Dendritic cell treated with granulocyte-macrophage colony-stimulating factor and Interleukin-4, amounts not matched to agents 40 ng/mL and 50 ng/mL, for 4 days (primary cell): ENCODE results near the gene GNB1L.

Experiments
- H3K27ac Mint-ChIP-seq: one replicate; pipeline ENCODE4 v1.8.0; 2022; ENCODE audit warnings: mild to moderate bottlenecking, mixed read lengths
- H3K27me3 Mint-ChIP-seq: one replicate; pipeline ENCODE4 v1.8.0; 2022; ENCODE audit warnings: mild to moderate bottlenecking, mixed read lengths
- H3K36me3 Mint-ChIP-seq: one replicate; pipeline ENCODE4 v1.8.0; 2022; ENCODE audit warnings: low read depth, mixed read lengths
- H3K4me1 Mint-ChIP-seq: one replicate; pipeline ENCODE4 v1.8.0; 2022; ENCODE audit warnings: low read depth, mixed read lengths
- H3K4me3 Mint-ChIP-seq: one replicate; pipeline ENCODE4 v1.8.0; 2022; ENCODE audit warnings: mild to moderate bottlenecking, moderate library complexity, mixed read lengths
- H3K9me3 Mint-ChIP-seq: one replicate; pipeline ENCODE4 v1.8.0; 2022; ENCODE audit warnings: mixed read lengths
- intact Hi-C: fragments of 100-400 bp; cut with micrococcal nuclease; formaldehyde crosslinking; loops from one replicate; pipeline ENCODE4 v1.15.0; 2022

GNB1L gene

GRCh38 chr22:19818324-19819207, 36.1 kb downstream of the GNB1L start:
- Mint-ChIP-seq H3K9me3 (no peaks in the 10 kb centered on the region), H3K4me3 (no peak overlapping the region), H3K27me3 (no peaks in the 10 kb centered on the region), H3K4me1 (peaks cover 2% of the 10 kb centered on the region), H3K36me3 (no peaks in the 10 kb centered on the region), H3K27ac (no peak overlapping the region)
- intact Hi-C loops, result no loop called here

GRCh38 chr22:19816372-19817119, 38.1 kb downstream of the GNB1L start:
- intact Hi-C loops, result no loop called here
- H3K27me3 Mint-ChIP-seq, result no peaks in the 10 kb centered on the region
- no peak overlapping the region for H3K4me3 Mint-ChIP-seq
- H3K27ac Mint-ChIP-seq, result no peak overlapping the region
- peaks cover 13% of the 10 kb centered on the region for H3K36me3 Mint-ChIP-seq
- no peaks in the 10 kb centered on the region for H3K4me1 Mint-ChIP-seq
- no peaks in the 10 kb centered on the region for H3K9me3 Mint-ChIP-seq

- Mint-ChIP-seq H3K27ac (no peak overlapping the region), H3K4me1 (no peaks in the 10 kb centered on the region), H3K4me3 (no peak overlapping the region), H3K9me3 (no peaks in the 10 kb centered on the region), H3K36me3 (peaks cover 13% of the 10 kb centered on the region), H3K27me3 (no peaks in the 10 kb centered on the region)
- intact Hi-C loops, result no loop called here
These were observed 38.8 kb downstream of the GNB1L start for GRCh38 chr22:19815823-19816290.

- peaks cover 13% of the 10 kb centered on the region for H3K36me3 Mint-ChIP-seq
- intact Hi-C loops, result no loop called here
- no peak overlapping the region for H3K4me3 Mint-ChIP-seq
- H3K27ac Mint-ChIP-seq, result no peak overlapping the region
- no peaks in the 10 kb centered on the region for H3K27me3 Mint-ChIP-seq
- no peaks in the 10 kb centered on the region for H3K4me1 Mint-ChIP-seq
- H3K9me3 Mint-ChIP-seq, result no peaks in the 10 kb centered on the region
These were observed 39.4 kb downstream of the GNB1L start for GRCh38 chr22:19815093-19815822.

GRCh38 chr22:19814428-19814827, 40.2 kb downstream of the GNB1L start:
- Mint-ChIP-seq H3K4me1 (no peaks in the 10 kb centered on the region), H3K27ac (no peak overlapping the region), H3K27me3 (no peaks in the 10 kb centered on the region), H3K36me3 (peaks cover 13% of the 10 kb centered on the region), H3K9me3 (no peaks in the 10 kb centered on the region), H3K4me3 (no peak overlapping the region)
- intact Hi-C loops, result no loop called here

- Mint-ChIP-seq H3K4me3 (no peak overlapping the region), H3K4me1 (no peaks in the 10 kb centered on the region), H3K9me3 (no peaks in the 10 kb centered on the region), H3K27ac (no peak overlapping the region), H3K27me3 (no peaks in the 10 kb centered on the region), H3K36me3 (peaks cover 13% of the 10 kb centered on the region)
- intact Hi-C loops, result no loop called here
These were observed 41.8 kb downstream of the GNB1L start for GRCh38 chr22:19812910-19813309.

GRCh38 chr22:19811811-19812771, 42.6 kb downstream of the GNB1L start:
- no peaks in the 10 kb centered on the region for H3K27me3 Mint-ChIP-seq
- intact Hi-C loops, result no loop called here
- H3K4me1 Mint-ChIP-seq, result no peaks in the 10 kb centered on the region
- peaks cover 13% of the 10 kb centered on the region for H3K36me3 Mint-ChIP-seq
- no peaks in the 10 kb centered on the region for H3K9me3 Mint-ChIP-seq
- no peak overlapping the region for H3K27ac Mint-ChIP-seq
- H3K4me3 Mint-ChIP-seq, result no peak overlapping the region

- Mint-ChIP-seq H3K9me3 (no peaks in the 10 kb centered on the region), H3K27me3 (no peaks in the 10 kb centered on the region), H3K36me3 (peaks cover 20% of the 10 kb centered on the region), H3K4me3 (no peak overlapping the region), H3K4me1 (no peaks in the 10 kb centered on the region), H3K27ac (no peak overlapping the region)
- intact Hi-C loops, result no loop called here
These were observed 43.5 kb downstream of the GNB1L start for GRCh38 chr22:19811211-19811621.

GRCh38 chr22:19810381-19811201, 44.1 kb downstream of the GNB1L start:
- H3K9me3 Mint-ChIP-seq, result no peaks in the 10 kb centered on the region
- no peak overlapping the region for H3K27ac Mint-ChIP-seq
- H3K36me3 Mint-ChIP-seq, result peaks cover 26% of the 10 kb centered on the region
- no peak overlapping the region for H3K4me3 Mint-ChIP-seq
- no peaks in the 10 kb centered on the region for H3K4me1 Mint-ChIP-seq
- H3K27me3 Mint-ChIP-seq, result no peaks in the 10 kb centered on the region
- intact Hi-C loops, result no loop called here

- no peak overlapping the region for H3K4me3 Mint-ChIP-seq
- H3K36me3 Mint-ChIP-seq, result peaks cover 26% of the 10 kb centered on the region
- H3K27ac Mint-ChIP-seq, result no peak overlapping the region
- H3K4me1 Mint-ChIP-seq, result no peaks in the 10 kb centered on the region
- no peaks in the 10 kb centered on the region for H3K9me3 Mint-ChIP-seq
- no peaks in the 10 kb centered on the region for H3K27me3 Mint-ChIP-seq
- intact Hi-C loops, result no loop called here
These were observed 44.9 kb downstream of the GNB1L start for GRCh38 chr22:19809741-19810140.

GRCh38 chr22:19808873-19809478, 45.7 kb downstream of the GNB1L start:
- intact Hi-C loops, result no loop called here
- no peaks in the 10 kb centered on the region for H3K4me1 Mint-ChIP-seq
- no peaks in the 10 kb centered on the region for H3K9me3 Mint-ChIP-seq
- H3K27ac Mint-ChIP-seq, result no peak overlapping the region
- peaks cover 27% of the 10 kb centered on the region for H3K36me3 Mint-ChIP-seq
- no peak overlapping the region for H3K4me3 Mint-ChIP-seq
- H3K27me3 Mint-ChIP-seq, result no peaks in the 10 kb centered on the region
